GM19239 (cell line): ENCODE measurements around the gene PRSS57.
A peak's percentile ranks its signal among the peaks of the same experiment; 100 is the strongest.
"Not testable (repeated sequence)": the region's sequence is repeated elsewhere in the genome, so short reads cannot be mapped to it uniquely, and the experiment has no call there.

Source experiments
- DNase-seq: peaks from one replicate; pipeline ENCODE4 v3.0.0; 2011; ENCODE audit warnings: low spot score; ENCODE audit not compliant: insufficient read length
- FAIRE-seq: peaks from 2 replicates; lab custom pipeline; 2011; peaks lifted over from hg19 to GRCh38; lab: Jason Lieb, UNC

Gene PRSS57

GRCh38 chr19:723714-724113 is 28.5 kb upstream of the PRSS57 start:
- FAIRE-seq (no peak), DNase-seq (no peak)

GRCh38 chr19:723247-723646 is 28.0 kb upstream of the PRSS57 start:
- FAIRE-seq = no peak
- DNase-seq = no peak

- FAIRE-seq = no peak
Observed at GRCh38 chr19:722553-723101, 27.4 kb upstream of the PRSS57 start.

DNA sequence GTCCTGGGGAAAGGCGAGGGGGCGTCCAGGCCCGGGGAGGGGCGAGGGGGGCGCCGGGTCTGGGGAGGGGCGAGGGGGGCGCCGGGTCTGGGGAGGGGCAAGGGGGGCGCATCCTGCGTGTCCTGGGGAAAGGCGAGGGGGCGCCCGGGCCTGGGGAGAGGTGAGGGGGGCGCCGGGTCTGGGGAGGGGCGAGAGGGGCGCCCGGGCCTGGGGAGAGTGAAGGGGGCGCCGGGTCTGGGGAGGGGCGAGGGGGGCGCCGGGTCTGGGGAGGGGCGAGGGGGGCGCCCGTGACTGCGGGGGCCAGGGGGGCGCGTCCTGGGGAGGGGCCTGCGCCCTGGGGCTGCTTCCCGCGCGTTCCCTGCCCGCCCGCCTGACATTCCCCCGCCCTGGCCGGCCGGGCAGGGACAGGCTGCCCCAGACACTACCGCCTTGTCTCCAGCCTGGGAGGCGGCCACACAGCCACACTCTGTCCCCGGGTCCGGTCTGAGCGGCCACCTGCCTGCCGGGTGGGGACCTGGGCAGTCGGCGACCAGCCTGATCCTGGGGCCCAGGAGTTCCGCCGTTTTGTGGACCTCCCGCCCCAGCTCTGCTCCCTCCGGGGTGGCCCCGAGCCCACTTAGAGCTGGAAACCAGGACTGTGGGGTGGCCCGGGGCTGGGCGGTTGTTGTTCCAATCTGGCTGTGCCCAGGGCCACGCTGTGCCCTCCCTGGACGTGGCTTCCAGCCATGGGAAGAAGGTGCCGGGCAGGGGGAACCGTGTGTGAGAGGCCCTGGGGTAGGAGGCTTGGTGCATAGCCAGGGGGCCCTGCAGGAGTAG is 25.3 kb upstream of the PRSS57 start:
- no peak for DNase-seq
- no peak for FAIRE-seq

More at GRCh38 chr19:722553-723101, 27.4 kb upstream of the PRSS57 start:
- no peak for DNase-seq

DNA sequence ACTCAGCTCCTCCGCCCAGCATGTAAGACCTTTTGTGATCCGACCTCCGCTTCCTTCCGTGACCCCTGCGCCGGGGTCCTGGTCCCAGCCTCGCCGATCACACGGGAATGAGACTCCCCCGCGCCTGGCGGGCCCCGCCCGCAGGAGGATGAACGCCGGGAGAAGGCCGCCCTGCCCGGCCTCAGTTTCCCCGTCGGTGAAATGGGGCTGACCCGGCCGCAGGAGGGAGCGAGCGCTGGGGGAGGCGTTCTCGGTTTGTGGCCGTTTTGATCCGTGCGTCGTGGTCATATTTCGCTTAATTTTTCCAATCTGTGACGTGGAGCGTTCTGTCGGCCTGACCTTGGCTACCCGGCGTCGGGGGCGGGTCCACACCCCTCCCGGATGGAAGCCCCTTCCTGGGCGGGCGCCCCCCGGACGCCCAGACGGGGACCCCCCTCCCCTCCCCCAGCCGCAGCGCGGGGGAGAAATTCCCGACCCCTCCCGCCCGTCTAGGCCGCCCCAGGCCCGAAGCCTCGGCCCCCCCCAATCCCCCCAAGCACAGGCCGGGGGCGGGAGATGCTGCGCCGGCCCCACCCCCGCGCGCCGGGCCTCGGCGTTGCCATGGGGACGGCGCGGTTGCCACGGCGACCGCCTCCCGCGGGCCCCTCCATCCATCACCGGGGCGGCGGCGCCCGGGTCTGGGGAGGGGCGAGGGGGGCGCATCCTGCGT is 24.5 kb upstream of the PRSS57 start:
- DNase-seq = no peak
- no peak for FAIRE-seq

- no peak for FAIRE-seq
Observed at GRCh38 chr19:718991-719512, 23.8 kb upstream of the PRSS57 start.

DNA sequence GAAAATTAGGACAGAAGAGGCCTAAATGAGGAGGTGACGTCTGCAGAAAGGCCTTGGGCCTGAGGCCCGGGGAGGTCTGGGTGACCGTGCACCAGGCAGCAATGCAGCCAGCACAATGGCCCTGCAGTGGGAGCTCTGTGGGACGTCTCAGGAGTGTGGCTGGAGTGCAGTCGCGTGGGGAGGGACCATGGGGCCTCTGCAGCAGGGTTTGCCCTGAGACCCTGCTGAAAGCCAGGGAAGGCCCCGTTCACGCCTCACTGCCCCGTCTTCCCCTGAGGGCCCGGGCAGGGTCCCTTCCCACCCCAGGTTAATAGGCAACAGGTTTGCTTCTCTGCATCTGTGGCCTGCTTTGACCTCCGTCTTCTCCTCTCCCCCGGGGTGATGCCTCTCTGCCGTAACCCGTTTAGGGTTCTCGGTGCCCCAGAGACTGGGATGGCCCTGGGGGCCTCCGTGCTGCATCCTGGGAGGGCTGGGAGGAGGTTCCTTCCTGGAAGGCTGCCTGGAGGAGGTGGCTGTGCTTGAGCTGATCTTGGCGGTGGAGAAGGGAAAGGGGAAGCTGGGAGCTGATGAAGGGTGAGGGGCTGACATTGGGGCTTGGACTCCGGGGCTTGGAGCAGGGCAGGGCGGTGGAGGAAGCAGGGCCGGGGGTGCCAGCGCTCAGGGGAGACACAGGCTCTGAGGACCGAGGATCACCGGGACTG is 23.1 kb upstream of the PRSS57 start:
- no peak for DNase-seq
- FAIRE-seq = no peak

More at GRCh38 chr19:718991-719512, 23.8 kb upstream of the PRSS57 start:
- no peak for DNase-seq

DNA sequence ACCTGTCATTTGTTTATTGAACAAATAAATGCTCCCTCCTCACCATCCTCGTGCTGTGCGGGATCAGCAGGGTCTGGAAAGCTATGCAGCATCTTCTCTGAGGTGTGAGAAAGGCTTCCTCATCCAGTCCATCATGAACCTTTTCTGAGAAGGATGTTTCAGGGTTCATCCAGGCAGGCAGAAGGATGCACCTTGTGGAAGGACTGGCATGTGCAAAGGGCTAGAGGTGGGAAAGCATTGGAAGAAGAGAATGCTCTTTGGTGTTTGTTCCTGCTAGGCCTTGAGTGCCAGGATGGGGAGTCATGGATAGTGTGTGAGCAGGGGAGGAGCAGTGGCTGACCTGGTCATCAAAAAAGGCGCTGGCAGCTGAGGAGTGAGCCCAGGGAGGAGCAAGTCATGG is 20.1 kb upstream of the PRSS57 start:
- DNase-seq (no peak), FAIRE-seq (no peak)

GRCh38 chr19:711254-711653 is 16.0 kb upstream of the PRSS57 start:
- FAIRE-seq (no peak), DNase-seq (no peak)

DNA sequence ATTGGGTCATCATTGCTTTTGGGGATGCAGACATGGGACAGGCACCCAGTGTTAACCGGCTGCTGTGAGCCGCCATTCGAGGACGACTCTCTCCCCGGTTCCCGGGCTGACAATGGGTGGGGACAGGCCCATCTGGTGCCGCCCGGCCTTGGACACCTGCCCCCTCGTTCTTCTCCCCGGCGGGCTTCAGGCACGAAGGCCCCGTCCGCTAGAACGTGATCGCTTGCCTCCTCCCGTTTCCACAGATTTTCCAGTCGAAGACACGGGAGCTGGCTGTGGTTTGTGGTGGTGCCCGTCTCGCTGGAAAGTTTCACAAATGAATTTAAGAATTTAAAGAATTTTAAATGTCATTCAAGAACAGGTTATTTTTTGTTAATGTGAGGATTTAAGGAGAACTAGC is 15.5 kb upstream of the PRSS57 start:
- DNase-seq (no peak), FAIRE-seq (no peak)

DNA sequence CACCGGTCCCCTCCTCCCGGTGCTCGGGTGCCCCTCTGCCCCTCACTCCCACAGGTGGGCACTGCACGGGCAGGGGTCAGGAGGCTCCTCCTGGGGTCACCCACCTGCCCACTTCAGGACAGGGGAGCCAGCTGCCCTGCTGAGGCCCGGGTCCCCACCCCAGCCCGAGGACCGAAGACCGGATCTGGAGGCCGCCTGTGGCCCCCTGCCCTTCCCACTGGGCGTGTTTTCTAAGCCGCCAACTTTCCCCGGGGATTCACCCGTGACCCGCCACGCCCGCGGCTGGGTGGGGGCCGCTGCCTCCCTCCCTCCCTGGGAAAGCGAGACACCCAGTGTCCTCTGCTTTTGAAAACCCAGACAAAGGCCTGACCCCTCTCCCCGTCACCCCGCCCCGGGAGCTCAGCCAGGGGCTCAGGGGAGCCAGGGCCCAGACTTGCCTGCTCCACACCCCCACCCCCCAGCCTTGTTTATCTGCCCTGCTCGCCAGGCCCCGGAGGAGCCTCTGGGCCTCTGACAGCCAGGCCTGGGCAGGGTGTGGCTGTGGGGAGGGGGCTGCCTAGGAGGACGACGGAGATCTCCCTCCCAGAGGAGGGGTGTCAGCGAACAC is 14.8 kb upstream of the PRSS57 start:
- DNase-seq (no peak), FAIRE-seq (no peak)

GRCh38 chr19:709196-709964 is 14.1 kb upstream of the PRSS57 start:
- FAIRE-seq (no peak), DNase-seq (no peak)

- DNase-seq (no peak), FAIRE-seq (no peak)
Observed at GRCh38 chr19:708154-709143, 13.2 kb upstream of the PRSS57 start, which contains the start of gene PALM. Gene PALM (plus strand): TSS chr19:708935. CDS start chr19:709147, 212 bp downstream.

DNA sequence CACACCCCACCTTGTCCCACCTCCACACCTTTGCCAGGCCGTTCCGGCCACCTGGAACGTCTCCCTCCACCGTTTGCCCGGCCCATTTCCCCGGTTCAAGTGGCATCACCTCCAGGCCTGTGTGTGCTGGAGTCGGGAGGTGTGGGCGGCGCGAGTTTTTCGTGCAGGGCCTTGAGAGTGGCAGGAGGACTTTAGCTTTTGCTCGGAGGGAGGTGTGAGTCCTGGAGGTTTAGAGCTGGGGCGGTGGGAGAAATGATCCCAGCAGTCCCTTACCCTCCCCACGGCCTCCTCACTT is 9.1 kb upstream of the PRSS57 start:
- DNase-seq = no peak
- FAIRE-seq = no peak

- DNase-seq (peak; percentile 54), FAIRE-seq (no peak)
Observed at GRCh38 chr19:703651-704446, 8.6 kb upstream of the PRSS57 start.

DNA sequence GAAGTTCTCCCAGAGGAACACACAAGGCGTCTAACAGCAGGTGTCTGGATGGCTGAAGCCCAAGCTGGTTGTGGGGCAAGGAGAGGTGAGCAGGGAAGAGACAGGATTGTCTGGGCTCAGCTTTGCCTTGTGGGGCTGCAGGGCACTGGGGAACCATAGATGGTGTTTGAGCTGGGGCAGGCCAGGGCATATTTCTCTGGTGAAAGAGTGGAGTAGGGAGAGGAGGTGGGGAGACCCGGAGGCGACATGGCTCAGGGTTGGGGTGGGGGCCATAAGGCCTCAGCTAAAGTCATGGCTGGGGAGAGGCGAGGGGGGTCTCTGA is 8.0 kb upstream of the PRSS57 start:
- DNase-seq (no peak), FAIRE-seq (no peak)

DNA sequence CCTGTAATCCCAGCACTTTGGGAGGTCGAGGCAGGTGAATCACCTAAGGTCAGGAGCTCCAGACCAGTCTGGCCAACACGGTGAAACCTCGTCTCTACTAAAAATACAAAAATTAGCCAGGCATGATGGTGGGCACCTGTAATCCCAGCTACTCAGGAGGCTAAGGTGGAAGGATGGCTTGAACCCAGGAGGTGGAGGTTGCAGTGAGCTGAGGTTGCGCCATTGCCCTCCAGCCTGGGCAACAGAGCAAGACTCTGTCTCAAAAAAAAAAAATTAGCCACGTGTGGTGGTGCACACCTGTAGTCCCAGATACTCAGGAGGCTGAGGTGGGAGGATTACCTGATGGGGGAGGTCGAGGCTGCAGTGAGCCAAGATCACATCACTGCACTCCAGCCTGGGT is 7.6 kb upstream of the PRSS57 start:
- not testable (repeated sequence) for FAIRE-seq

GRCh38 chr19:699885-700284 is 4.6 kb upstream of the PRSS57 start:
- not testable (repeated sequence) for FAIRE-seq, DNase-seq

More for the DNA sequence above, 7.6 kb upstream of the PRSS57 start:
- not testable (repeated sequence) for DNase-seq
